ENCODE results near the gene CORO2A. TPM values are rescaled to one million over a fixed set of nuclear protein-coding genes. Genes with fewer than 3 reads are reported as not detected.
A peak's percentile ranks its signal among the peaks of the same experiment; 100 is the strongest.
"Not testable (repeated sequence)": the region's sequence is repeated elsewhere in the genome, so short reads cannot be mapped to it uniquely, and the experiment has no call there.

CORO2A gene
- total RNA-seq, 1 donor from 2014 or later: 3.7 TPM

- DNase-seq (ENCODE audit: low spot score) (no peak), ATAC-seq (no peak)
Observed at GRCh38 chr9:98086461-98086860, 106.0 kb downstream of the CORO2A start.

GRCh38 chr9:98085944-98086343, 106.5 kb downstream of the CORO2A start:
- no peak for ATAC-seq
- no peak for DNase-seq (ENCODE audit: low spot score)

DNA sequence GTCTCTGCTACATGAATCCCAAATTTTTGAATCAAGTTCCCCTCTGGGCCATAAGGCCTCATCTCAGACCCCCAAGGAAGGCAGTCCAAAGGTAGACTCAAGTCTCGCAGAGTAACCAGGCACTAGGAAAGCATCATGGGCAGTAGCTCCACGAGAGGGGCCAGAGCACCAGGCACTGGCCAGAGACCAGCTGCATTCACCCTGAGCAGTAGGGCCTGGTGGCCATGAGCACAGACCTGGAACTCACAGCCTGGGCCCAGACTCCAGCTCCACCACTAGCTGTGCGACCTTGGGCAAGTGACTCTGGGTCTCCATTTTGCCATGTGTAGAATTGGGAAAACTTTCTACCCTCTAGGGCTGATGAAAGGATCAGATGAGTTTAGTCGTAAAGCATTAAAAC, 107.4 kb downstream of the CORO2A start:
- ATAC-seq: no peak

GRCh38 chr9:98084396-98084795, 108.0 kb downstream of the CORO2A start:
- ATAC-seq (no peak), DNase-seq (ENCODE audit: low spot score) (no peak)

More for the DNA sequence above, 107.4 kb downstream of the CORO2A start:
- no peak for DNase-seq (ENCODE audit: low spot score)

- DNase-seq (ENCODE audit: low spot score): no peak
- no peak for ATAC-seq
Observed at GRCh38 chr9:98083566-98084183, 108.8 kb downstream of the CORO2A start.

GRCh38 chr9:98083061-98083501, 109.4 kb downstream of the CORO2A start:
- peak; percentile 86 for ATAC-seq
- peak; percentile 65 for DNase-seq (ENCODE audit: low spot score)

DNA sequence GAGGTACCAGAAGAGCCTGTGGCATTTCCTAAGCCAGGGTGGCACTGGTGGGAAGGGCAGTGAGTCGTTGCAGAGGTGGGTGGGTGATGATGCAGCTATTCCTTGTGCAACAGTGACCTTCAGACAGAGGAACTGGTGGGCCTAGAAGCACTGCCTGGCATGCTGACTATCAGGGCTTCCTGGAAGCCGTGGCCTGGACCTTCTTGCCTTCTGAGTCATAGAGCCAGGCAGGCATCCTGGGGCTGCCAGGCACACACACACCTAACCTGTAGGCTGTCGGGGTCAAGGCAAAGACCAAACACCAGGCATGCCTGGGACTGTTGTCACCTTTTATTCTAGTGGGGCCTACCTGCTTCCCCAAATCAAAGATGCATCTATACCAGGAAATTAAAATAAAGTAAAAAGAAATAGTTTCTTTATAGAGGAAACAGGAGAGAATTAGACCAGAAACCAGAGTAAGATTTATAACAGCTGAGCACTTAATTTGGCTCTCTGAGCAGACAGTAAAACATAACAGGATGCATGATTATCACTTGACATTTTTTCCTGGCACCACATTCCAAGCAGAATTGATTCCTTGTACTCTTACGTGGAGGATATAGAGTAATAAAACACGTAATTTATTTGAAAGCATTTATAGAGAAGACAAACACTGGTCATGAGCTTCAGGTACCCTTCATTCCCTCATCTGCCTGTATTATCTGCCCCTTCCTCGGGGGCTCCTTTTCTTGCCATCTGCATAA, 110.8 kb downstream of the CORO2A start:
- ATAC-seq (peak; percentile 62), DNase-seq (ENCODE audit: low spot score) (peak; percentile 63)

- DNase-seq (ENCODE audit: low spot score): no peak
- ATAC-seq: no peak
Observed at GRCh38 chr9:98080780-98081179, 111.7 kb downstream of the CORO2A start.

- ATAC-seq (no peak), DNase-seq (ENCODE audit: low spot score) (no peak)
Observed at GRCh38 chr9:98080326-98080725, 112.1 kb downstream of the CORO2A start.

GRCh38 chr9:98078895-98079294, 113.5 kb downstream of the CORO2A start:
- no peak for ATAC-seq
- no peak for DNase-seq (ENCODE audit: low spot score)

GRCh38 chr9:98076514-98076890, 115.9 kb downstream of the CORO2A start:
- ATAC-seq; DNase-seq (ENCODE audit: low spot score): not testable (repeated sequence)

GRCh38 chr9:98075332-98075805, 117.1 kb downstream of the CORO2A start:
- ATAC-seq (peak; percentile 61), DNase-seq (ENCODE audit: low spot score) (no peak)

GRCh38 chr9:98074115-98074990, 118.1 kb downstream of the CORO2A start:
- ATAC-seq (peak; percentile 82), DNase-seq (ENCODE audit: low spot score) (peak; percentile 72)

DNA sequence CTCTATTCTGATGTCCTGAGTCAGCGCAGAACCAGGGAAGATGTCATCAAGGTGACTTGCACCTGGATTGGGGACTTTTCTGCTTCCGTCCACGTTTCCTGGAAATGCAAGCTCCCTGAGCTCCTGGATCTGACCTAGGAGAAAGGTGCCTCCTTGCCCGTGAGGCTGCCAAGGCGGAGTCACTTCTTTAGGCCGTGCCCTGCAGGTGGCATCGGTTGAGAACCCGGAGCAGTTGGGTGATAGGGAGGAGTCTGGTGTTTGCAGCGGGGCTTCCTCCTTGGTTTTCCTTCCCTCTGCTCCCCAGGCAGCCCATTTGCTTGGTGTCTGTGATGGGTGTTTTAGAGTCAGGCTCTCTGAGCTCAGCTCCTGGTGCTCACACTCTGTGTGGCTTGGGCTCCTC, 120.7 kb downstream of the CORO2A start:
- ATAC-seq: no peak
- DNase-seq (ENCODE audit: low spot score): no peak

Other genes starting within 250 kb of the CORO2A start
- 29.0 TPM for gene ANP32B, start 209.3 kb downstream of the CORO2A start, total RNA-seq
- 26.3 TPM for gene NANS, start 135.9 kb downstream of the CORO2A start, total RNA-seq
- 37.2 TPM for gene TRIM14, start 73.4 kb downstream of the CORO2A start, total RNA-seq
- gene TBC1D2, start 63.0 kb upstream of the CORO2A start, total RNA-seq: 17.4 TPM

All from left lobe of liver (tissue), 2 donors.